Loucy (cell line): ENCODE data around the gene CPZ.

ENCODE experiments used
- CTCF ChIP-seq: fragments of 200-600 bp; sonication (generic); conservative IDR thresholded peaks from 2 replicates; pipeline ENCODE4 v1.5.1; 2014; ENCODE audit warnings: mild to moderate bottlenecking, antibody characterized with exemption, low read length
- EZH2phosphoT487 ChIP-seq: fragments of 200-600 bp; IDR thresholded peaks from 2 replicates; pipeline ENCODE4 v1.6.1; 2018; ENCODE audit warnings: antibody characterized with exemption, mild to moderate bottlenecking, moderate library complexity, borderline replicate concordance

GRCh38 chr4:8605289-8605688, 12.7 kb downstream of the CPZ start:
- TF ChIP-seq CTCF, result no peak
- TF ChIP-seq EZH2phosphoT487, result no peak
